Lower lobe of right lung (tissue), 2 donors: ENCODE measurements around the gene CEP164. TPM values are rescaled to one million over a fixed set of nuclear protein-coding genes. Genes with fewer than 3 reads are reported as not detected.

Experiments
- ATAC-seq, 2 donors: fragments of 200-7000 bp; cut with Tn5 transposase; one replicate each; pipeline ENCODE4 v1.9.1; 2020 to 2022; ENCODE audit warnings: mild to moderate bottlenecking in 2 of 2, moderate library complexity in 2 of 2
- DNase-seq: peaks from one replicate; pipeline ENCODE4 v3.0.0-alpha.2; 2020
- H3K27ac ChIP-seq: fragments of 200-600 bp; one replicate; pipeline ENCODE4 v1.8.0; 2022
- H3K27me3 ChIP-seq: fragments of 200-600 bp; one replicate; pipeline ENCODE4 v1.8.0; 2022; ENCODE audit warnings: low read depth
- H3K36me3 ChIP-seq: fragments of 200-600 bp; one replicate; pipeline ENCODE4 v1.8.0; 2022; ENCODE audit warnings: mild to moderate bottlenecking
- H3K4me1 ChIP-seq: fragments of 200-600 bp; one replicate; pipeline ENCODE4 v1.8.0; 2022
- H3K4me3 ChIP-seq: fragments of 200-600 bp; one replicate; pipeline ENCODE4 v1.8.0; 2022; ENCODE audit warnings: mild to moderate bottlenecking
- H3K9me3 ChIP-seq: fragments of 200-600 bp; one replicate; pipeline ENCODE4 v1.8.0; 2022
- intact Hi-C: fragments of 100-400 bp; cut with DNase I; formaldehyde crosslinking; loops from one replicate; pipeline ENCODE4 v1.11.0; 2022
- total RNA-seq: library from RNA; stranded (reverse); fragmentation: NEBNext Ultra II Directional; extraction: Animal tissue kit (Norgen Biotek cat#: 25700); gene quantifications from one replicate; pipeline ENCODE4 v1.2.1, GENCODE V29; 2021
- TF ChIP-seq, protein P1 (sequence below): fragments of 200-600 bp; IDR thresholded peaks from one replicate; pipeline ENCODE4 v1.8.0; 2022; ENCODE audit warnings: antibody characterized with exemption, mild to moderate bottlenecking
- donor health status: DM: no; HTN: yes; CAD: no; lungs with severe emphysema.

CEP164 gene
- total RNA-seq, 1 donor from 2014 or later: 27.3 TPM

DNA sequence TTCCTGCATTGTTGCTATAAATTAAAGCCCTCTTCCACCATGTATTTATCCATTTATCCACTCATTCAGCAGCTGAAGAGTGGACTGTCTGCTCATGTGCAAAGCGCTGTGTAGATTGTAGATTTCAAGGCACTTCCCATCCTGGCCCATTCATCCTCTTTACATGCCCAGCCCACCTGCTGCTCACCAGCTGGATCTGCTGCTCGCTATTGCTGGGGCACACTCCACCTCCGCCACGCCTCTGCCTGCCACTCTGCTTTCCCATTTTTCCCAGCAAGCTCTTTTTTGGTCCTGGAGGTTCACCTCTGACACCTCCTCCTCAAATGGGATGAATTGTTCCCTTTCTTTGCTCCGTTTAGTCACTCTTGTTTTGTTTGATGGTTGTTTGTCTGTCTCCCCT, 48.3 kb downstream of the CEP164 start:
- peaks cover 84% of the 10 kb centered on the region for H3K36me3 ChIP-seq

DNA sequence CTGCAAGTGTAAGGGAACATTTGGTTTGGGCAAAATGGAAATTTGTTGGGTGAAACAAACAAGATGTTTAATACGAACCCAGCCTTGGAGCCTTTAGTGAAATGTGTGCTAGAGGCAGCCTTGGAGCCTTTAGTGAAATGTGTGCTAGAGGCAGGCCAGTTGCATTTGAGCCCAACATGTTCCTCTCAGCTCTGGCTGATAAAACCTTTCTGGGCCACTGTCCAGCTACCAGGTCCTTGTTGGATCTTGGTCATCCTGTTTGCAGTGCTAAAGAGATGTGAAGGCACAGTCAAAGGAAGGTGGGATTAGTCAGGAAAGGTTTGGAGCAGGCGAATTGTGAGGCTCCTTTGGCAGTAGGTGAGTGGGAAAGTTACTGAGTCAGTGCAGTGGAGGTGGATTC, 48.9 kb downstream of the CEP164 start:
- Histone ChIP-seq H3K4me3 (no peak overlapping the region), H3K36me3 (peaks cover 84% of the 10 kb centered on the region)
- no peak for DNase-seq

More for the DNA sequence above, 48.3 kb downstream of the CEP164 start:
- Histone ChIP-seq H3K27me3 (no peaks in the 10 kb centered on the region), H3K4me3 (no peak overlapping the region), H3K4me1 (no peaks in the 10 kb centered on the region), H3K9me3 (no peaks in the 10 kb centered on the region), H3K27ac (no peak overlapping the region)
- TF ChIP-seq, protein P1, sequence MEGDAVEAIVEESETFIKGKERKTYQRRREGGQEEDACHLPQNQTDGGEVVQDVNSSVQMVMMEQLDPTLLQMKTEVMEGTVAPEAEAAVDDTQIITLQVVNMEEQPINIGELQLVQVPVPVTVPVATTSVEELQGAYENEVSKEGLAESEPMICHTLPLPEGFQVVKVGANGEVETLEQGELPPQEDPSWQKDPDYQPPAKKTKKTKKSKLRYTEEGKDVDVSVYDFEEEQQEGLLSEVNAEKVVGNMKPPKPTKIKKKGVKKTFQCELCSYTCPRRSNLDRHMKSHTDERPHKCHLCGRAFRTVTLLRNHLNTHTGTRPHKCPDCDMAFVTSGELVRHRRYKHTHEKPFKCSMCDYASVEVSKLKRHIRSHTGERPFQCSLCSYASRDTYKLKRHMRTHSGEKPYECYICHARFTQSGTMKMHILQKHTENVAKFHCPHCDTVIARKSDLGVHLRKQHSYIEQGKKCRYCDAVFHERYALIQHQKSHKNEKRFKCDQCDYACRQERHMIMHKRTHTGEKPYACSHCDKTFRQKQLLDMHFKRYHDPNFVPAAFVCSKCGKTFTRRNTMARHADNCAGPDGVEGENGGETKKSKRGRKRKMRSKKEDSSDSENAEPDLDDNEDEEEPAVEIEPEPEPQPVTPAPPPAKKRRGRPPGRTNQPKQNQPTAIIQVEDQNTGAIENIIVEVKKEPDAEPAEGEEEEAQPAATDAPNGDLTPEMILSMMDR: no peak
- intact Hi-C loops: no loop called here
- ATAC-seq: no peak
- DNase-seq: no peak

DNA sequence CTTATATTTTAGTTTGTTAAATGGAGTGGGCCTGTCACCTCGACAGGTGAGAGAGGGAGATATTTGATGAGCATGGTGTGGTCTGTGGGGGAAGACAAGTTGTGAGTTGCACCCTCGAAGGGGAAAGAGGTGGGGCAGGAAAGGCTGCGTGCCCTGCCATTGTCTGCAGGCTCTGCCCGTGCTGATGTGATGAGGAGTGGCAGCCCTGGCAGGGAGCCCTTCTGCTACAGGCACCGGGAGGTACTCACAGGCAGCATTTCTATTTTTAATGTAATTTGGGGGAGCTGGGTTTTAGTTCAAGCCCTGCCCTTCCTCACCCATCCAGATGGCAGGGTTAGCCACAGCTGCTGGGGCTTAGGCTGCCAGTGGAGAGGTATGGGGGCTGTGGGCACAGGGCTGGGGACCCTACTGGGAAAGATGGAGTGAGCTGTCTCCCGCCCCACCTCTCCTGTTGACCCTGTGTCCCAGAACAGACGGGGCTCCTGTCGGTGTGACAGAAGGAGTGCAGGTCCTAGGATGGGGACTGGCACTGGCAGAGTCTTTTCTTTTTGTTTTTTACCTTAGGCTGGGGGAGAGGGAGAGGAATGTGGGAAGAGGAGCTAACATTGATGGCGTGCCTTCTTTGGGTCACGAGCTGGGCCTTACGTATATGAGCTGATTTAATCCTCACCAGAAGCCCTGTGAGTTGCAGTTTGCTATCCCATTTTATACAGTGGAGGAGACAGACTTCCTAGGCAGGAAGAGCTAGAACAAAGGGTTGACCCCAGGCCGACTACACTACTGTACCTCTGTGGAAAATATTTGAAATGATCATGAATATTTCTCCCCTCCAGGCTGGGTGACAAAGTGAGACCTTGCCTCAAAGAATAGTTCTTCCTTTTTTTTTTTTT, 51.6 kb downstream of the CEP164 start:
- Histone ChIP-seq H3K36me3 (peaks cover 84% of the 10 kb centered on the region), H3K4me3 (no peak overlapping the region), H3K9me3 (no peaks in the 10 kb centered on the region), H3K4me1 (no peaks in the 10 kb centered on the region), H3K27me3 (no peaks in the 10 kb centered on the region), H3K27ac (no peak overlapping the region)
- TF ChIP-seq, protein P1: no peak
- intact Hi-C loops: no loop called here
- no peak for ATAC-seq
- DNase-seq: no peak

More for the DNA sequence above, 48.9 kb downstream of the CEP164 start:
- intact Hi-C loops: no loop called here
- TF ChIP-seq, protein P1: no peak
- Histone ChIP-seq H3K9me3 (no peaks in the 10 kb centered on the region), H3K4me1 (no peaks in the 10 kb centered on the region), H3K27me3 (no peaks in the 10 kb centered on the region), H3K27ac (no peak overlapping the region)
- no peak for ATAC-seq

DNA sequence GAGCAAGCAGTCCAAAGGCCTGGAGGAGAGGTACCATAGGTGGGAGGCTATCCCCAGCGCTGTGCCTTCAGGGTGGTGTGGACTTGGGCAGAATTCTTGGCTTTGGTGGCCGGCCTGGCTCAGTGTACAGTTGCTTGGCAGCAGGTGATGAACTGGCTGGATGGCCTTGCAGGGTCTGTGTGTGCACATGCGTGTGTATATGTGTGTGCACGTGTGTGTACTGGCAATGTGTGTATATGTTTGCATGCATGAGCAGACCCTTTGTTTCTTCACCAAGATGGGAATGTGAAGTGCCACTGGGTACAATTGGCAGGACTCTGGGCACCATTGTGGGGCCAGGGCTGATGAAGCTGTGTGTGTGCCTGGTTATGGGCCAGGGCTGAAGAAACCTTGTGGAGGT, 53.0 kb downstream of the CEP164 start:
- H3K4me3 ChIP-seq: no peak overlapping the region
- TF ChIP-seq, protein P1: no peak
- no peak overlapping the region for H3K27ac ChIP-seq
- intact Hi-C loops: no loop called here
- no peaks in the 10 kb centered on the region for H3K4me1 ChIP-seq
- no peaks in the 10 kb centered on the region for H3K9me3 ChIP-seq
- DNase-seq: no peak
- H3K36me3 ChIP-seq: peaks cover 82% of the 10 kb centered on the region
- ATAC-seq: no peak
- H3K27me3 ChIP-seq: no peaks in the 10 kb centered on the region

DNA sequence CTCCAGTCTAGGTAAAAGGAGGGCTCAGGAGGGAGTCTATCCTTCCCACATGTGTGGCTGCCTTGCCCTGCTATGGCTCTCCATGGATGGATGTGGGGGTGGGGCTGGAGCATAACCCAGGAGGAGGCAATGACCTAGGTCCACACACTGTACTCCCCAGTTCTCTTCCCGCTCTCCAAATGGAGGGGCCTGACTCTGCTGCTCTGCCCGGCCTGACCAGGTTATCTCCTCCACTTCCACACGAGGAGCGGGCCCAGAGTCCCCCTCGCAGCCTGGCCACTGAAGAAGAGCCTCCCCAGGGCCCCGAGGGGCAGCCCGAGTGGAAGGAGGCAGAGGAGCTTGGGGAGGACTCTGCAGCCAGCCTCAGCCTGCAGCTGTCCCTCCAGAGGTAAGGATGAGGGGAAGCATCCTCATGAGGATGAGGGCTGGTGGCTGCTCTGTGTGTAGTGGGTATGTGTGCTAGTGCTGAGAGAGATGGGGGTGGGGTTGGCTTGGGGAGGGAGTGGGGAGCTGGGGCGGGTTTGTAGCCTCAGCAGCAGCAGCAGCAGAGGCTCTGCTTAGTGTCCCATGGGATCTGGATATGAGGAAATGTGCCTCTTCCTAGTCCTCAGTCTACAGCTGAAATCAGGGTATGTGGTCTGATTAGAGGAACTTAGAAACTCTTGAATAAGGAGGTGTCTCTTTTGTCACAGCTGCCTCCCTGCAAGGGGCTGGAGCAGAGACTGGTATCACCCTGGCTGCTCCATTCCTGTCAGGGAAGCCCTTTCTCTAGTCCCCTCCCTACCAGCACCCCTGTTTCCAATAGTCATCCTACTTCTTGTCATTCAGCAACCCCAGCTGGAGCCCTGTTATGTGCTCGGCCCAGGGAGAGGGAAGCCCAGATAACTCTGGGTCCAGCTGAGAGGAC, 54.1 kb downstream of the CEP164 start:
- intact Hi-C loops: no loop called here
- Histone ChIP-seq H3K27ac (no peak overlapping the region), H3K36me3 (peaks cover 82% of the 10 kb centered on the region), H3K4me3 (no peak overlapping the region), H3K9me3 (no peaks in the 10 kb centered on the region), H3K4me1 (no peaks in the 10 kb centered on the region), H3K27me3 (no peaks in the 10 kb centered on the region)
- no peak for DNase-seq
- no peak for ATAC-seq
- TF ChIP-seq, protein P1: no peak
